Measurements from ENCODE around the gene LGR4. TPM values are rescaled to one million over a fixed set of nuclear protein-coding genes. Genes with fewer than 3 reads are reported as not detected.

Gene LGR4
- total RNA-seq, 4 donors from 2014 or later, result 9.4 to 57.9 (median 16.1) TPM

- no peaks in the 10 kb centered on the region for H3K9me3 ChIP-seq
- H3K27me3 ChIP-seq, result no peaks in the 10 kb centered on the region
- DNase-seq, result no peak
- no peaks in the 10 kb centered on the region for H3K4me1 ChIP-seq
- no peak overlapping the region for H3K27ac ChIP-seq
- intact Hi-C loops (cut with DNase I; ENCODE audit: low total_unique reads), result no loop called here
- no peak for TF ChIP-seq POLR2A (IDR thresholded peaks at IDR 0.05)
- TF ChIP-seq, protein P1, sequence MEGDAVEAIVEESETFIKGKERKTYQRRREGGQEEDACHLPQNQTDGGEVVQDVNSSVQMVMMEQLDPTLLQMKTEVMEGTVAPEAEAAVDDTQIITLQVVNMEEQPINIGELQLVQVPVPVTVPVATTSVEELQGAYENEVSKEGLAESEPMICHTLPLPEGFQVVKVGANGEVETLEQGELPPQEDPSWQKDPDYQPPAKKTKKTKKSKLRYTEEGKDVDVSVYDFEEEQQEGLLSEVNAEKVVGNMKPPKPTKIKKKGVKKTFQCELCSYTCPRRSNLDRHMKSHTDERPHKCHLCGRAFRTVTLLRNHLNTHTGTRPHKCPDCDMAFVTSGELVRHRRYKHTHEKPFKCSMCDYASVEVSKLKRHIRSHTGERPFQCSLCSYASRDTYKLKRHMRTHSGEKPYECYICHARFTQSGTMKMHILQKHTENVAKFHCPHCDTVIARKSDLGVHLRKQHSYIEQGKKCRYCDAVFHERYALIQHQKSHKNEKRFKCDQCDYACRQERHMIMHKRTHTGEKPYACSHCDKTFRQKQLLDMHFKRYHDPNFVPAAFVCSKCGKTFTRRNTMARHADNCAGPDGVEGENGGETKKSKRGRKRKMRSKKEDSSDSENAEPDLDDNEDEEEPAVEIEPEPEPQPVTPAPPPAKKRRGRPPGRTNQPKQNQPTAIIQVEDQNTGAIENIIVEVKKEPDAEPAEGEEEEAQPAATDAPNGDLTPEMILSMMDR (IDR thresholded peaks at IDR 0.05), result no peak
- no peak overlapping the region for H3K4me3 ChIP-seq
- no peaks in the 10 kb centered on the region for H3K36me3 ChIP-seq
These were observed 104.7 kb downstream of the LGR4 start for GRCh38 chr11:27367881-27368280.

DNA sequence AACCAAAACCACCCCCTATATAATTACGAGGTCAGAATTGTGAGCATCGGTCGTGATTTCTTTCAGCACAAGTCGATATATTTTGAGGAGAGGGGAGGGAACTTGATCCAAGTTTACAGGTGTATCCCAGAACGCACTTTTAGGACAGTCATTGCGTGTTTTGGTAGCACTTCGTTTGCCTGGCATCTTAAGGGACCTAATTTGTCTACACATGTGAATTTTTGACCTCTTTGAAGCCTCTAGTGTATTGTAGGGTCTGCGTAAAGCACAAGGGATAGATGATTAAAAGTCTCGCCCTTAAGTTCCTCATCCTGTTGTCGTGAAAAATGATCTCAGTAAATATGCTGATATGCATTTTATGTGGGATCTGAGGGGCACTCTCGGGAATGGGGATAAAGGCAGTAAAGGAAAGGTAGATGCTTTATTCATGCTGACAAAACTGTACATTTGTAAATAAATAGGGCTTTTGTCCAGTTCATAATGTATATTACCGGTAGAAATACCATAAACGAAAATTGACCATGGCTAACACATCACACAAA is 108.9 kb downstream of the LGR4 start:
- Histone ChIP-seq H3K27me3 (no peaks in the 10 kb centered on the region), H3K36me3 (no peaks in the 10 kb centered on the region), H3K4me3 (peak overlapping the region; percentile 61 to 67), H3K9me3 (no peaks in the 10 kb centered on the region), H3K4me1 (no peaks in the 10 kb centered on the region), H3K27ac (peak overlapping the region; percentile 64)
- intact Hi-C loops (cut with DNase I; ENCODE audit: low total_unique reads), result no loop called here
- TF ChIP-seq POLR2A (IDR thresholded peaks at IDR 0.05), result no peak
- TF ChIP-seq, protein P1 (IDR thresholded peaks at IDR 0.05), result no peak
- no peak for DNase-seq

- no peaks in the 10 kb centered on the region for H3K27me3 ChIP-seq
- H3K4me1 ChIP-seq, result no peaks in the 10 kb centered on the region
- H3K36me3 ChIP-seq, result no peaks in the 10 kb centered on the region
- no peaks in the 10 kb centered on the region for H3K9me3 ChIP-seq
- H3K4me3 ChIP-seq, result peak within 1 kb of the TSS; percentile 61 to 67
- peak; percentile 85 to 88 for DNase-seq
- H3K27ac ChIP-seq, result peak within 1 kb of the TSS; percentile 64
- intact Hi-C loops (cut with DNase I; ENCODE audit: low total_unique reads), result no loop called here
- TF ChIP-seq, protein P1 (IDR thresholded peaks at IDR 0.05), result peak in 1 of 4 experiments; percentile 14
- TF ChIP-seq POLR2A (IDR thresholded peaks at IDR 0.05), result peak in 1 of 2 donors; percentile 17
These were observed 109.6 kb downstream of the LGR4 start, which contains the start of gene CCDC34 for GRCh38 chr11:27362749-27363575. CCDC34 (minus strand) TSS chr11:27363215; CDS start chr11:27363194, 21 bp downstream.

GRCh38 chr11:27361649-27362431 is 110.8 kb downstream of the LGR4 start:
- Histone ChIP-seq H3K4me3 (no peak overlapping the region), H3K9me3 (no peaks in the 10 kb centered on the region), H3K27ac (no peak overlapping the region), H3K4me1 (no peaks in the 10 kb centered on the region), H3K36me3 (no peaks in the 10 kb centered on the region), H3K27me3 (no peaks in the 10 kb centered on the region)
- intact Hi-C loops (cut with DNase I; ENCODE audit: low total_unique reads), result no loop called here
- TF ChIP-seq, protein P1 (IDR thresholded peaks at IDR 0.05), result no peak
- no peak for TF ChIP-seq POLR2A (IDR thresholded peaks at IDR 0.05)
- no peak for DNase-seq

All from uterus (tissue), 4 donors.